ENCODE measurements around the gene LRRTM2. TPM values are rescaled to one million over a fixed set of nuclear protein-coding genes. Genes with fewer than 3 reads are reported as not detected.

LRRTM2 gene
- total RNA-seq, 3 donors from 2014 or later = 0.05 to 0.33 (median 0.20) TPM

DNA sequence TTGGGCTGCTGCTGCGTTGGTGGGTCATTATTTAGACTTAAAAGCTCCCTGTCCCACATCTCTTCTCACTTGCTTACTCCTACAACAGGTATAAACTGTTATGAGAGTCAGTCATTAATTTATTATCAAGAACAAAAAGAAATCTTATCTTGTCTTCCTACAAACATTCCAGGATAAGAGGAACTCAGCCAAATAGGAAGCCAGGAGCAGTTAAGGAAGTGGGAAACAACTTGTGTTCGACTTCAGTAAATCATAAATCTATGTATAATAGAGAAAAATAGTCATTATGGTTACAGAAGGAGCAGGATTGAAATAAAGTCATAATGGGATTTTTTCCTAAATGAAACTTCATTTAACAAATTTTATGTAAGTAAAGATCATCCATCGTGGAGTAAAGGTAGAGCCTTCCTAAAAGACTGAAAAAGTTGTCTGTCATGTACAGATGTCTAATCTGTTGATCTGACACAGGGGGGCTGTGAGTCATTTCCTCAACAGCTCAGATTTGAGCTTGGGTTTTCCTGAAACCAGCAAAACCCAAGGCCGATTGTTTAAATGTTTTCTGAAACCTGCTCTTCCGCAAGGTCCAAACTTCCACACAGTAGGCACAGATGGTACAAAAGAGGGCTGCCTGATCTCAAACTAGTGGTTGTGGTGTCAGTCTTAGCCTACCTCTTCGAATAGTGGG is 25.3 kb upstream of the LRRTM2 start:
- peaks cover 9% of the 10 kb centered on the region for H3K4me1 Mint-ChIP-seq (ENCODE audit: low read depth)
- H3K9me3 Mint-ChIP-seq = no peaks in the 10 kb centered on the region
- no peak for DNase-seq
- ATAC-seq = peak; percentile 78 to 88
- peaks cover 2% of the 10 kb centered on the region for H3K36me3 Mint-ChIP-seq (ENCODE audit: insufficient read depth)
- H3K4me3 Mint-ChIP-seq = no peak overlapping the region
- no peaks in the 10 kb centered on the region for H3K27me3 Mint-ChIP-seq (ENCODE audit: low read depth)

DNA sequence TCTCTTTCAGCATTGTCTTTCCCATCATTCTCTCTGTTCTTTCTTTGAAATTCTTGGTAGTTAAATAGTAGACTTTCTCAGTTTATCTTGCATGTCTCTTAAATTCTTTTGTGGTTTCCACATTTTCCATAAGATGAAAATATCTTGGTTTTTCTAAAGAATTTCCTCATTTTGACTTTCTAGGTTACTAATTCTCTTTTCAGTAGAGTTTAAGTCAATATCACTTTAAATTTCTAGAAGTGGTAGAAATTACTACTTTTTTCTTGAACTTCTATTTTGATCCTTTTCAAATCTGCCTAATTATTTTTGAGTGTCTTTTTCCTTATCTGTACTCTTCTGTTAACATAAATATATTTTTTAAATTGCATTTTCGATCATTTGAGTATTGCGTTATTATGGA is 23.6 kb upstream of the LRRTM2 start:
- H3K9me3 Mint-ChIP-seq = no peaks in the 10 kb centered on the region
- ATAC-seq (no peak), DNase-seq (no peak)
- H3K4me1 Mint-ChIP-seq (ENCODE audit: low read depth) = peaks cover 9% of the 10 kb centered on the region
- H3K36me3 Mint-ChIP-seq (ENCODE audit: insufficient read depth) = no peaks in the 10 kb centered on the region
- no peaks in the 10 kb centered on the region for H3K27me3 Mint-ChIP-seq (ENCODE audit: low read depth)
- no peak overlapping the region for H3K4me3 Mint-ChIP-seq

DNA sequence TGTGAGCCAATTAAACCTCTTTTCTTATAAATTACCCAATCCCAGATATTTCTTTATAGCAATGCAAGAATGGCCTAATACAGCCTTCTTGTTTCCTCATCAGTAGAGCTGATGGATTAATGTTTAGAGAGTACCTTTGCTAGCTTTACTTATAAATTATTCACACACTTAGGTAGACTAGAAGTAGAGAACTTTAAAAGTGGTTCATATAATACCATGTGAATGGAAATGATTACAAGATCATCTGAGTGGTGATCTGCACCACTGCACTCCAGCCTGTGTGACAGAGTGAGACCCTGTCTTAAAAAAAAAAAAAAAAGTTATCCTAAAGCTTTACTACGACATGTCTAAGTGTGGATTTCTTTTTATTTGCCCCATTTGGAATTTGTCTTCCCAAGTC is 23.2 kb upstream of the LRRTM2 start:
- Mint-ChIP-seq H3K4me3 (no peak overlapping the region), H3K27me3 (ENCODE audit: low read depth) (no peaks in the 10 kb centered on the region), H3K4me1 (ENCODE audit: low read depth) (peaks cover 9% of the 10 kb centered on the region), H3K9me3 (no peaks in the 10 kb centered on the region), H3K36me3 (ENCODE audit: insufficient read depth) (no peaks in the 10 kb centered on the region)
- no peak for ATAC-seq
- DNase-seq = no peak

DNA sequence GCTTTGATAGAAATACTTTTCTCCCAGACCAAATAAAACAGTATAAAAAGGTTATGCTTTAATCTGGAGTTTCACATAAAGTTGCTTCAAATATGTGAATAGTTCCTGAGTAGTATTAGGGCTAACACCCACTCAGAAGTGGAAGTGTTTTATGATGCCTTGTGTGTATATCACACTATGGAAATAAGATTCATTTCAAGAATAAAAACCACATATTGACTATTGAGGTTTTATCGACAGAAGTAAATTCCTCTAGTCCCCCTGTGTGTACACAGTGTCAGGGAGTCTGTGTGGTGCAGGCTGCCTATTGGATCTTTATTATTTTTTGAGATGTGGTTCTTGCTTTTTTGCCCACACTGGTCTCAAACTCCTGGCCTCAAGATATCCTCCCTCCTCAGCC is 20.8 kb upstream of the LRRTM2 start:
- peaks cover 4% of the 10 kb centered on the region for H3K36me3 Mint-ChIP-seq (ENCODE audit: insufficient read depth)
- no peak for DNase-seq
- H3K4me1 Mint-ChIP-seq (ENCODE audit: low read depth) = peaks cover 7% of the 10 kb centered on the region
- no peak overlapping the region for H3K4me3 Mint-ChIP-seq
- peaks cover 3% of the 10 kb centered on the region for H3K9me3 Mint-ChIP-seq
- no peak for ATAC-seq
- no peaks in the 10 kb centered on the region for H3K27me3 Mint-ChIP-seq (ENCODE audit: low read depth)

DNA sequence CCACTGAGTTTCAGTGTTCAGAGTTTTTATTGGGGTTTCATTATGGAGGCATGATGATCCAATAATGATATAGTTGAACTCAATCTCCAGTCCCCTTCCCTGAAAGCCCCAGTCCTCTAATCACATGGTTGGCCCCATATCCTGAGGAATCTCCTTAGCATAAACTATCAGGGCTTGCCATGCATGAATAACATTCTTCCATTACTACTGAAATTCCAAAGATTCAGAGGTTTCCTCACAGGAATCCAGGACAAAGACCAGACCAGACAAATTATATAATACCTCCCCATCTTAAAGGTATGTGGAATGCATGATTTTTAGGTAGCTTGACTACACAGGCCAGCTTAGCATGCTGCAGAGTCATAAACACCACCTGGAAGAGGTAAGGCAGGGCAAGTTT is 15.5 kb upstream of the LRRTM2 start:
- DNase-seq = no peak
- peaks cover 16% of the 10 kb centered on the region for H3K9me3 Mint-ChIP-seq
- H3K36me3 Mint-ChIP-seq (ENCODE audit: insufficient read depth) = peaks cover 26% of the 10 kb centered on the region
- H3K4me3 Mint-ChIP-seq = no peak overlapping the region
- ATAC-seq = no peak
- H3K27me3 Mint-ChIP-seq (ENCODE audit: low read depth) = no peaks in the 10 kb centered on the region
- H3K4me1 Mint-ChIP-seq (ENCODE audit: low read depth) = no peaks in the 10 kb centered on the region

DNA sequence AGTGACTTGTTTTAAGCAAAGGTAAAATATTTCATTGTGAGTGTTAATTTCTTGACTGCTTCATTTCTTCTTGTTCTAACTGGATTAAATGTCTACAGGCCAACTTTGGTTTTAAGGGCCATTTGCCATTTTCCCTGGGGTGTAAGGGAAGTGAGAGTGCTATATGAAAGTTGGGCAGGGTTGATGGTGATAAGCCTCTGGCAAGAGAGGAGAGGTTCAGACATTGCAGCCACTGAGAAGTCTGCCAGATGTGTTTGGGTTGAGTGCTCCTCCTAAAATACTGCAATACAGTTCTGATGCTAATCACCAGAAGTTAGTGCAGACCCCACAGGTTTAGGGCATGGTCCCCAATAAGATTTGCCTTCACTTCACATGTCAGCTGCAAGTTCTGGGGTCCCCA is 14.9 kb upstream of the LRRTM2 start:
- Mint-ChIP-seq H3K4me1 (ENCODE audit: low read depth) (no peaks in the 10 kb centered on the region), H3K36me3 (ENCODE audit: insufficient read depth) (peaks cover 26% of the 10 kb centered on the region), H3K9me3 (peaks cover 16% of the 10 kb centered on the region), H3K27me3 (ENCODE audit: low read depth) (no peaks in the 10 kb centered on the region), H3K4me3 (no peak overlapping the region)
- DNase-seq (no peak), ATAC-seq (no peak)

DNA sequence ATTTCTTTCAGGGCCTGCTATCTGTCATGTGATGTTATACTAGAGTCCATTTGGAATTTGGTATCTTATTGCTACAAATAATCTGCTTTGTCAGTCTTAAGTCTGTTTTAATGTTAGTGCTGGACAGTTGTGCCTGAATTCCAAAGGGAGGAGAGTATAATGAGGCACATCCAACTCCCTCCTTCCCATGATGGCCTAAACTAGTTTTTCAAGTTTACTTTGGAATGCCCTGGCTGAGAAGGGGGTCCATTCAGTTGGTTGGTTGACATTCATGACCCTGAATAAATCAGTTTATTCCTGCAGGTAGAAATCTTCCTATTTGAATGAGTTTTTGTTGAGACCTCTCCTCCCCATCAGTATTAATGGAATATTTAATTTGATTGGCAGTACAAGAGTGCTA is 9.4 kb upstream of the LRRTM2 start:
- H3K9me3 Mint-ChIP-seq = peaks cover 2% of the 10 kb centered on the region
- ATAC-seq (no peak), DNase-seq (no peak)
- H3K27me3 Mint-ChIP-seq (ENCODE audit: low read depth) = no peaks in the 10 kb centered on the region
- H3K4me1 Mint-ChIP-seq (ENCODE audit: low read depth) = no peaks in the 10 kb centered on the region
- H3K36me3 Mint-ChIP-seq (ENCODE audit: insufficient read depth) = peaks cover 10% of the 10 kb centered on the region
- no peak overlapping the region for H3K4me3 Mint-ChIP-seq

DNA sequence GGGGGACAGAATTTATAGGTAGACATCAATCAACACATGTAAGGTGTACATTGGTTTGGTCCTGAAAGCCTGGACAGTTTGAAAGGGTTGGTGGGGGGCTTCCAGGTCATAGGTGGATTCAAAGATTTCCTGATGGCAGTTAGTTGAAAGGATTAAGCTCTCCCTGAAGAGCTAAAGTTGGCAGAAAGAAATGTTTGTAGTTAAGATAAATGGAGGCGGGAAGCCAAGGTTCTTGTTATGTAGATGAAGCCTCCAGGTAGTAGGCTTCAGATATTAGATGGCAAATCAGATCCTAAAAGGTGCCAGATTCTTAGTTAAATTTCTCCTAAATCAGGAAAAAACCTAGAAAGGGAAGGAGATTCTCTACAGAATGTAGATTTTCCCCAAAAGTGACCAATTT is 9.0 kb upstream of the LRRTM2 start:
- DNase-seq (no peak), ATAC-seq (no peak)
- peaks cover 9% of the 10 kb centered on the region for H3K36me3 Mint-ChIP-seq (ENCODE audit: insufficient read depth)
- no peaks in the 10 kb centered on the region for H3K4me1 Mint-ChIP-seq (ENCODE audit: low read depth)
- no peak overlapping the region for H3K4me3 Mint-ChIP-seq
- no peaks in the 10 kb centered on the region for H3K9me3 Mint-ChIP-seq
- peaks cover 2% of the 10 kb centered on the region for H3K27me3 Mint-ChIP-seq (ENCODE audit: low read depth)

DNA sequence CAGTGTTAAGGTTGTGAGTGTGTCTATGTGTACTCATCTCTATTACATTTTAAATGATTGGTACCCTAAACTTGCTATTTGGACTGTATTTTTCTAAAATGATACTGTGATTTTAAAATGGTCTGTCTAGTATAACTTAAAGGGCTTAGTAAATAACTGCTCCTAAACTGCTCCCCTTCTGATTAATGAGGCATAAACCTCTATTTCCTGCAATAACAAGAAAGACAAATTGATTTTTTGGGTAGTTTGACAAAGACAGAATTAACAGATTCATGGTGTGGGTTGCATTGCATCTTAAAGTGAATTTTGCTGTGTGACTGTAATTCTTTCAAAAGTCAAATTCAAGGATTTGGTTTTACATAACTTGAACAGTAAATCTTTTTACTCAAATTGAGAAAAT is 8.1 kb upstream of the LRRTM2 start:
- H3K27me3 Mint-ChIP-seq (ENCODE audit: low read depth) = peaks cover 2% of the 10 kb centered on the region
- H3K4me3 Mint-ChIP-seq = no peak overlapping the region

DNA sequence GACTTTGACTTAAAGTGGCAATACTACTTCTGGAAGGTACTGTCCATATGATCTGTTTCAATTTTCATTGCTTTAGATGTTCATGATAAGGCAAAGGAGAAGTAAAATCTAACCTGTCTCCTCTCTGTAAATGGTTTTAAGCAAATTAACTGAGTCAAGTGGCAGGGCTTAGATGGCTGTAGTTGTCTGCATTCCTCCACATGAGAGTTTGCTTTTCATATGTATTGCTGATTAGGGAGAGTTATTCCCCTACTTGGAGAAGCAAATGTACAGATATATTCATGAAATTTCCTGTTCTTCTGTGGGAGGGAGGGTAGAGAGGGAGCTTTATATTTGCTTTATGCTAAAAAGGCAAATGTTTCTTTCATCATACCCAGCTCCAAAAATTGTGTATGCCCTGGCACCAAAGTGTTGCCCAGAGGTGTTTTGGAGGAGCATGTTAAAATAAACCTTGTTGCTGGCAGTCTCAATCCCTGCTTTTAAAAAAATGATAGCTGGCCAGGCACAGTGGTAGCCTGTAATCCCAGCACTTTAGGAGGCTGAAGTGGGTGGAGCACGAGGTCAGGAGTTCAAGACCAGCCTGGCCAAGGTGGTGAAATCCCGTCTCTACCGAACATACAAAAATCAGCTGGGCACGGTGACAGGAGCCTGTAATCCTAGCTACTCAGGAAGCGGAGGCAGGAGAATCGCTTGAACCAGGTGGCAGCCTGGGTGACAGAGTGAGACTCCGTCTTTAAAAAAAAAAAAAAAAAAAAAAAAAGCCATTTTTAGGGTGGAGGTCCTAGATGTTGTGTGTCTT is 3.5 kb upstream of the LRRTM2 start:
- ATAC-seq (no peak), DNase-seq (no peak)
- no peak overlapping the region for H3K4me3 Mint-ChIP-seq
- peaks cover 2% of the 10 kb centered on the region for H3K27me3 Mint-ChIP-seq (ENCODE audit: low read depth)
- H3K36me3 Mint-ChIP-seq (ENCODE audit: insufficient read depth) = no peaks in the 10 kb centered on the region
- no peaks in the 10 kb centered on the region for H3K4me1 Mint-ChIP-seq (ENCODE audit: low read depth)
- no peaks in the 10 kb centered on the region for H3K9me3 Mint-ChIP-seq

More for the DNA sequence above, 8.1 kb upstream of the LRRTM2 start:
- ATAC-seq (no peak), DNase-seq (no peak)
- no peaks in the 10 kb centered on the region for H3K4me1 Mint-ChIP-seq (ENCODE audit: low read depth)
- H3K9me3 Mint-ChIP-seq = no peaks in the 10 kb centered on the region
- peaks cover 9% of the 10 kb centered on the region for H3K36me3 Mint-ChIP-seq (ENCODE audit: insufficient read depth)

DNA sequence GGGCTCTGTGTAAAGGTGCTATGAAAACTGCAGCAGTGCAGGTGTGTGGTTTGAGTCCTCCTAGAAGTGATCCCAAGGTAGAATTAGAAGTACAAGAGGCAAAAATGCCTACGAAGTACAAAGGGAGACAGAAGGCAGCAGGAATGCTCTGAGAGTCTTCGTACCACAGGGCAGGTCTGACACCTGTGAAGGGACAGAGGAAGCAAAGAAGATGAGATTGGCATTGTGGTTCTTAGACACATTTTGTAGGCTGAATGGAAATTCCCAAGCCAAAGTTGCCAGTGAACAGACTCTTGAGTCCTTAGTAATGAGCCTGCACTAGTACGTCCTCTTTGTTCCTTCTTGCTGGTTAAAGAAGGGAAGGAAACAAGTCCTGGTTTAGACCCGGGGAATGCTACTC is 1.7 kb upstream of the LRRTM2 start:
- no peak for DNase-seq
- Mint-ChIP-seq H3K27me3 (ENCODE audit: low read depth) (peaks cover 8% of the 10 kb centered on the region), H3K4me1 (ENCODE audit: low read depth) (peaks cover under 1% of the 10 kb centered on the region), H3K36me3 (ENCODE audit: insufficient read depth) (no peaks in the 10 kb centered on the region), H3K4me3 (no peak overlapping the region), H3K9me3 (no peaks in the 10 kb centered on the region)
- no peak for ATAC-seq

DNA sequence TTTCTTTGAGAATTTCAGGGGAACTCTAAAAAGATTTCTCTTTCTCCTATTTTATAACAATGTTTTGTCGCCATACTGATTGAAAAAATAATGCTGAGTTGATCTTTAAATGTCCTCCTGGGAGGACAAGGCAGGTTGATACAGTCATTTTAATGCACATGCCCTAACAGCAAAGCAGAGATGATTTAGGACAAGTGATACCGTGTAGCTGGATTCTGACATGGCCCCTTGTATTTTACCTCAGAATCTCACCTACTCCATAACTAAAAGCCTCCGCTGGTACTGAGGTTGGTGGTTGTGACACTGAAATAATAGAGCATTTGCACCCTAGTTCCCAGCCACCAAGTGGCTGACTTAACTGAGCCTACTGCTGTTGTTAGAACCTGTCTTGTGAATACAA is 811 bp upstream of the LRRTM2 start:
- Mint-ChIP-seq H3K4me1 (ENCODE audit: low read depth) (peaks cover 6% of the 10 kb centered on the region), H3K27me3 (ENCODE audit: low read depth) (peaks cover 12% of the 10 kb centered on the region), H3K9me3 (no peaks in the 10 kb centered on the region), H3K4me3 (no peak overlapping the region), H3K36me3 (ENCODE audit: insufficient read depth) (no peaks in the 10 kb centered on the region)
- DNase-seq = no peak
- ATAC-seq = no peak

DNA sequence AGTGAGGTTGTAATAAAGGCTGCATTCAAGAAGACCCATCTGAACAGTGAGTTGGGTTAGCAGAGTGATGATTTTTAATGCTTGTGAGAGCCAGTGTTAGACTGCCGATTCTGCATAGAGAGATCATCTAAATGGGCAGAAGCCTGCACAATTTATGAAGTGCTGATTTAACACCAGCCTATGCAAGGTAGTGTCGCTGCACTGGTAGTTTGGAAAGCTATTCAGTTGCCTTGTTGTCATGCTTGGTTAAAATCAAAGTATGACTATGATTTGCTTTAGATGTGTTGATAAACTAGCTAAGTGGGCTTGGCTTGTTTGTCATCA is 379 bp upstream of the LRRTM2 start:
- H3K4me1 Mint-ChIP-seq (ENCODE audit: low read depth) = peaks cover 10% of the 10 kb centered on the region
- H3K9me3 Mint-ChIP-seq = no peaks in the 10 kb centered on the region
- no peak for DNase-seq
- peaks cover 12% of the 10 kb centered on the region for H3K27me3 Mint-ChIP-seq (ENCODE audit: low read depth)
- H3K4me3 Mint-ChIP-seq = no peak overlapping the region
- ATAC-seq = no peak
- no peaks in the 10 kb centered on the region for H3K36me3 Mint-ChIP-seq (ENCODE audit: insufficient read depth)

DNA sequence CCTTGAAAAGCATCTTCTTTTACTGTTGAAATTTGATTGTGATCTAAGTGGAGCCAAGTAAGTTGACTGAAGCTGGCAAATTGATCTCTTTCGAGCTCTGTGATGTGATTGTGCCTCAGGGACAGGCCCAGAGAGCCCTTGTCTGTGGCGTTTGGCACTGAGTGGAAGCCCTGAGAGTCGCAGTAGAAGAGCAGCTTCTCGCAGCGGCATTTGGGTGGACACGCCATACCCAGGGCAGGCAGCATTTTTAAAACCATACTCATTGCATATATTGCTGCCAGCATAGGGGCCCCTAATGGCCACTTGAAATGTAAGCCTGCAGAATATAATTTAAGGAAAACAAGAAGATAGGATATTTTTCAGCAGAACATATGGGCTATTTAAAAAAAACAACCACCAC is 894 bp downstream of the LRRTM2 start:
- peaks cover 10% of the 10 kb centered on the region for H3K27me3 Mint-ChIP-seq (ENCODE audit: low read depth)
- H3K9me3 Mint-ChIP-seq = no peaks in the 10 kb centered on the region
- DNase-seq = no peak
- no peak for ATAC-seq
- H3K4me1 Mint-ChIP-seq (ENCODE audit: low read depth) = peaks cover 12% of the 10 kb centered on the region
- no peaks in the 10 kb centered on the region for H3K36me3 Mint-ChIP-seq (ENCODE audit: insufficient read depth)
- no peak overlapping the region for H3K4me3 Mint-ChIP-seq

DNA sequence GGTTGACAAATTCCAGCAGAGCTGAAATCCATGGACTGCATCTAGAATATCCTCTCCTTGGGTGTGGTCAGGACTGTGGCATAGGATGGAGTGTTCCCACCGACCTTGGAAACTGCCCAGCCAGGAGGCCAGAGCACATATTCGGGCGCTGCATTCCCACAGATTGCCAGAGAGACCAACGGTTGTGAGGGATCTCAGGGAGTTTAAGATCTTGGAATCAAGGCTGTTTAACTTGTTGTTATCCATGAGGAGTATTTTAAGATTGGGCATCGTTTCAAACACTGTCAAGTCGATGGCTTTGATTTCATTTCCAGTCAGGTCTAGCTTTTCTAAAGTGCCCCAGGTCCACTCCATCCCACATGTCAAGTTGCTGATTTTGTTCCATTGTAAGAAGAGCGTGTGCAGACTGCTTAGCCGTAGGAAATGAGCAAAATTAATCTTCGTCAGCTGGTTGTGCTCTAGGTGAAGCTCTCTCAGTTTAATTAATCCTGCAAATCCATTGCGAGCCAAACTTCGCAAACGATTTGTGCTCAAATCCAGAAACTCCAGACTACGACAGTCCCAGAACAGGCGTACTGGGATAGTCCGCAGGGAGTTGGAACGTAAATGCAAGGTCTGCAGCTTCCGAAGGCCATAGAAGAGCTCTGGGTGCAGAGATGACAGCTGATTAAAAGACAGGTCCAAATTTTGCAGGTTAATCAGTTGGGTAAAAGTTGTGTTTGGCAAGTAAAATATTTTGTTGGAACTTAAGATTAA is 1.5 kb downstream of the LRRTM2 start:
- H3K9me3 Mint-ChIP-seq = no peaks in the 10 kb centered on the region

More for the DNA sequence above, 1.5 kb downstream of the LRRTM2 start:
- DNase-seq = no peak
- Mint-ChIP-seq H3K36me3 (ENCODE audit: insufficient read depth) (no peaks in the 10 kb centered on the region), H3K4me3 (no peak overlapping the region), H3K27me3 (ENCODE audit: low read depth) (peaks cover 9% of the 10 kb centered on the region), H3K4me1 (ENCODE audit: low read depth) (peaks cover 12% of the 10 kb centered on the region)
- ATAC-seq = no peak

Measured in activated T-cell treated with anti-CD3 and anti-CD28 coated beads, Interleukin-2, amount 50 U/mL, for 4 hours (primary cell).